Fibroblast of lung (primary cell): ENCODE measurements around the gene ZNF22.

Experiments used
- CTCF ChIP-seq, 2 donors: IDR thresholded peaks in 1 of 2; conservative IDR thresholded peaks in 1 of 2; 1 replicate in 1 of 2; 2 replicates in 1 of 2; pipeline ENCODE4 v1.5.1; 2011 to 2012; ENCODE audit warnings: low read length in 2 of 2, control low read depth in 1 of 2, inconsistent platforms in 1 of 2, low read depth in 1 of 2, mild to moderate bottlenecking in 1 of 2
- EZH2 ChIP-seq: IDR thresholded peaks from 2 replicates; pipeline ENCODE4 v1.5.1; 2012; ENCODE audit warnings: low read length, control low read depth, mild to moderate bottlenecking; ENCODE audit errors: missing control alignments

GRCh38 chr10:44986179-44986578 is 14.5 kb upstream of the ZNF22 start:
- TF ChIP-seq CTCF (conservative IDR thresholded peaks at IDR 0.05 in 1 of 2, IDR thresholded peaks at IDR 0.05 in 1 of 2; ENCODE audit: low read depth in 1 of 2, low read length in 2 of 2) (no peak), EZH2 (no peak)
